KMS-11 (cell line): ENCODE measurements around the gene EMILIN2.

Experiments
- H2AFZ ChIP-seq: fragments of 200-600 bp; sonication (generic); 2 replicates; pipeline ENCODE4 v1.6.1; 2016; ENCODE audit warnings: antibody characterized with exemption, mixed run types, low read depth
- H3K27ac ChIP-seq: fragments of 200-600 bp; sonication (generic); 2 replicates; pipeline ENCODE4 v1.6.1; 2016; ENCODE audit warnings: mild to moderate bottlenecking, mixed run types
- H3K27me3 ChIP-seq: fragments of 200-600 bp; sonication (generic); 2 replicates; pipeline ENCODE4 v1.6.1; 2017; ENCODE audit warnings: mild to moderate bottlenecking, low read depth, mixed run types, moderate library complexity; ENCODE audit not compliant: insufficient read depth
- H3K36me3 ChIP-seq: fragments of 200-600 bp; sonication (generic); 2 replicates; pipeline ENCODE4 v1.6.1; 2017; ENCODE audit warnings: mild to moderate bottlenecking, mixed run types; ENCODE audit not compliant: insufficient read depth
- H3K4me1 ChIP-seq: fragments of 200-600 bp; sonication (generic); 2 replicates; pipeline ENCODE4 v1.6.1; 2016; ENCODE audit warnings: mild to moderate bottlenecking, low read depth, mixed run types; ENCODE audit not compliant: poor library complexity, severe bottlenecking
- H3K4me2 ChIP-seq: fragments of 200-600 bp; sonication (generic); 2 replicates; pipeline ENCODE4 v1.7.0; 2016; ENCODE audit warnings: mild to moderate bottlenecking, mixed run types
- H3K4me3 ChIP-seq: fragments of 200-600 bp; sonication (generic); IDR thresholded peaks from 2 replicates; pipeline ENCODE4 v1.6.1; 2017; ENCODE audit warnings: low read depth, low read length, mixed read lengths; ENCODE audit not compliant: insufficient read depth
- H3K79me2 ChIP-seq: fragments of 200-600 bp; sonication (generic); 2 replicates; pipeline ENCODE4 v1.6.1; 2016; ENCODE audit warnings: low read depth, mixed run types; ENCODE audit not compliant: insufficient read depth
- H3K9ac ChIP-seq: fragments of 200-600 bp; sonication (generic); 2 replicates; pipeline ENCODE4 v1.6.1; 2016; ENCODE audit warnings: mild to moderate bottlenecking, mixed run types
- H4K20me1 ChIP-seq: fragments of 200-600 bp; sonication (generic); 2 replicates; pipeline ENCODE4 v1.6.1; 2016; ENCODE audit warnings: mild to moderate bottlenecking, mixed run types; ENCODE audit not compliant: insufficient read depth
- CTCF ChIP-seq: fragments of 200-600 bp; sonication (generic); conservative IDR thresholded peaks from 2 replicates; pipeline ENCODE4 v1.6.1; 2017; ENCODE audit warnings: low read depth, mild to moderate bottlenecking, antibody characterized with exemption, low read length, moderate library complexity, mixed read lengths

EMILIN2 gene

GRCh38 chr18:2920027-2920426, 73.2 kb downstream of the EMILIN2 start:
- Histone ChIP-seq H4K20me1 (no peaks in the 10 kb centered on the region), H3K4me1 (no peaks in the 10 kb centered on the region), H2AFZ (no peak overlapping the region), H3K27me3 (no peaks in the 10 kb centered on the region), H3K4me3 (no peak overlapping the region), H3K4me2 (no peak overlapping the region), H3K36me3 (no peaks in the 10 kb centered on the region), H3K27ac (no peak overlapping the region), H3K9ac (no peak overlapping the region), H3K79me2 (no peaks in the 10 kb centered on the region)
- TF ChIP-seq CTCF = no peak

DNA sequence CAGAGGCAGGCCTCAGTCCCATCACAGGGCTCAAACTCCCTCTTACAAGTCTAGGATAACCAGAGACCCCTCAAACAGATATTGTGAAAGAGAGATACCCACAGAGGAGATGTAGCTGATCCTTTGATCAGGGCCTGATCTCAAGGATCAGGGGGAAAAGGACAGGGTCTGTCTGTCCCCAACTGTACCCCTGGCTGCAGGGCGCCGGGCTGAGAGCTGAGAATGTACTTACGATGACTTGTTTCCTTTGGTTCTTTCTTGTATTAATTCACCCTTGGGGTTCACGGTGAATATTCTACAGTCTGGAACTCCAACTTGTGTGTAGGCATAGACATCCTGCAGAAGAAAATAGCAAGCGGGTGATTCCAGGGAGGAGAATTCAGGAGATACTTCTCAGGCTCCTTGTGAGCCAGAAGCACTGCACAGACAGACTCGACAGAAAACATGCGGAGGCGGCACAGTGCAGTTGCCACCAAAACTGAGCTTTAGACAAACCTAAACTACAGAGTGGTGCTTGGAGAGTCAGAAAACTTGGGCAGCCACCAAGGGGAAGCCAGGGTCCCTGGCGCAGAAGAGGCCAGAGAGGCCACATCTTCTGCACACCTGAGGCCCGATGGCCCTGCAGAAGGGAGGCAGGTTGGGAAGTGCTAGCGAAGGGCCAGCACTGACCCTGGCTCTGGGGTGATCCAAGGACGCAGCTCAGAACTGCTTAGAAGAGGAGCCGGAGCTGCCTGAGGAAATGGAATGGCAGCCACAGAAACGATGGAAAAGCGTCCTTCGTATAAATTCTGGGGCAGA, 73.9 kb downstream of the EMILIN2 start:
- Histone ChIP-seq H3K79me2 (no peaks in the 10 kb centered on the region), H3K9ac (no peak overlapping the region), H3K4me1 (no peaks in the 10 kb centered on the region), H3K4me3 (no peak overlapping the region), H3K27ac (no peak overlapping the region), H3K4me2 (no peak overlapping the region), H4K20me1 (no peaks in the 10 kb centered on the region), H2AFZ (no peak overlapping the region), H3K27me3 (no peaks in the 10 kb centered on the region), H3K36me3 (no peaks in the 10 kb centered on the region)
- no peak for TF ChIP-seq CTCF

DNA sequence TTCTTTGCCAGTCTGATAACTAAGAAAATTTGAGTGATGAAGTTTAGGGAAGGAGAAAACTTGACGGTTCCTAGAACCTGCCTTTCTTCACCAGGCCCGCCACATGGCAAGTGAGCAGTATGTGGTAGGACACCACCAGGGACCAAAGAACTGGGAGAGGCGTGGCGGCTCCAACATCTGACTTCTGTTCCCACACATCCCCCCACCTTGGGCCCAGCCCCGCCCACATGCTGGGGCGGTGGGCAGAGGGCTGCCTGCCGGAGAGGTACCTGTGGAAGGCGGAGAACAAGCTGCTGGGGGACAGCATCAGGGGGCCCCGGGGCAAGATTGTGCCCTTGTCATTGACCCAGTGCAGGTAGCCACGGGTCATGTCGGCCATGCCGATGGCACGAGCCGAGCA, 75.0 kb downstream of the EMILIN2 start:
- H3K27me3 ChIP-seq = no peaks in the 10 kb centered on the region
- no peaks in the 10 kb centered on the region for H3K79me2 ChIP-seq
- H3K9ac ChIP-seq = no peak overlapping the region
- no peak for TF ChIP-seq CTCF
- no peak overlapping the region for H2AFZ ChIP-seq
- H3K36me3 ChIP-seq = no peaks in the 10 kb centered on the region
- no peak overlapping the region for H3K4me2 ChIP-seq
- H3K4me3 ChIP-seq = no peak overlapping the region
- H3K4me1 ChIP-seq = no peaks in the 10 kb centered on the region
- no peaks in the 10 kb centered on the region for H4K20me1 ChIP-seq
- H3K27ac ChIP-seq = no peak overlapping the region

- TF ChIP-seq CTCF = no peak
- H3K27ac ChIP-seq = no peak overlapping the region
- H3K9ac ChIP-seq = no peak overlapping the region
- H4K20me1 ChIP-seq = no peaks in the 10 kb centered on the region
- no peak overlapping the region for H3K4me2 ChIP-seq
- H3K36me3 ChIP-seq = no peaks in the 10 kb centered on the region
- no peak overlapping the region for H3K4me3 ChIP-seq
- no peaks in the 10 kb centered on the region for H3K79me2 ChIP-seq
- no peaks in the 10 kb centered on the region for H3K27me3 ChIP-seq
- no peaks in the 10 kb centered on the region for H3K4me1 ChIP-seq
- no peak overlapping the region for H2AFZ ChIP-seq
These were observed 76.7 kb downstream of the EMILIN2 start for GRCh38 chr18:2923464-2923863.
